Measurements from ENCODE around the gene HEMGN.

DNA sequence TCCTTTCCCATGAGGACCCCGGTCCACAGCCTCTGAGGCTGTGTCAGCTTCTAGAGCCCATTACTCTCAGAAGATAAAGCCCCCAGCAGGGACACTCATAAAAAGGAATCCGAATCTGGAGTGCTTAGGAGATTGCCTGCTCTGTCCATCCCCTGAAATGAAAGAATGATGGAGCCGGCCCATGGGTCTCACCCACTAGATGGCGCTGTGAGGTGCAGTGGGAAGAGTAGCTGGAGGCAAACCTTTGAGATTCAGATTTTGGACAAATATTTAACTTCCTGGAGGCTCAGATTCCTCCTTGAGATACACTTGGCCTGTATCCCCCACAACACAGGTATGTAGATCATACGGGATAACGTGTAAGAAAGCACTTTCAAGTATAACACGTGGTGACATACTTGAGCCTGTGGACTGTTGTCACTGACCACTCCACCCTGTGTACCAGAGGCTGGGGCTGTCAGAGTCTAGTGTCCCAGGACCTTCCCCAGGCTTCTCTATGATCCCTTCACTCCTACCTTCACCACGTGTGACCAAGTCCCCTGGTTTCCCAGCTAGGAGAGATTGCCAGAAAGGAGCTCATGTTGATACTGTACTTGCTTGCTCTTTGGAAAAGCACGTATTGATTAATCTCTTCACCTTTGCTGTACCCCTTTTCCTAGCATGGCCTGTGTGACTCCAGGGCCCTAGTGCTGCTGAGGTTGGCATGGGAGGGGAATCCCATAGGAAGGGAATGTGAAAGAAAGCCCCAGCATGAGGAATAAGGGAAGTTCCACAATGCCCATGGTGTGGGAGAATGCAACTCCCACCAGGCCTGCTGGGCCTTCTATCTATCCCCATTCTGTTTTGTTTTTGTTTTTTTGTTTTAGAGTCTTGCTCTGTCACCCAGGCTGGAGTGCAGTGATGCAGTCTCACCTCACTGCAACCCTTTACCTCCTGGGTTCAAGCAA, 47.8 kb downstream of the HEMGN start:
- TF ChIP-seq, protein P1, sequence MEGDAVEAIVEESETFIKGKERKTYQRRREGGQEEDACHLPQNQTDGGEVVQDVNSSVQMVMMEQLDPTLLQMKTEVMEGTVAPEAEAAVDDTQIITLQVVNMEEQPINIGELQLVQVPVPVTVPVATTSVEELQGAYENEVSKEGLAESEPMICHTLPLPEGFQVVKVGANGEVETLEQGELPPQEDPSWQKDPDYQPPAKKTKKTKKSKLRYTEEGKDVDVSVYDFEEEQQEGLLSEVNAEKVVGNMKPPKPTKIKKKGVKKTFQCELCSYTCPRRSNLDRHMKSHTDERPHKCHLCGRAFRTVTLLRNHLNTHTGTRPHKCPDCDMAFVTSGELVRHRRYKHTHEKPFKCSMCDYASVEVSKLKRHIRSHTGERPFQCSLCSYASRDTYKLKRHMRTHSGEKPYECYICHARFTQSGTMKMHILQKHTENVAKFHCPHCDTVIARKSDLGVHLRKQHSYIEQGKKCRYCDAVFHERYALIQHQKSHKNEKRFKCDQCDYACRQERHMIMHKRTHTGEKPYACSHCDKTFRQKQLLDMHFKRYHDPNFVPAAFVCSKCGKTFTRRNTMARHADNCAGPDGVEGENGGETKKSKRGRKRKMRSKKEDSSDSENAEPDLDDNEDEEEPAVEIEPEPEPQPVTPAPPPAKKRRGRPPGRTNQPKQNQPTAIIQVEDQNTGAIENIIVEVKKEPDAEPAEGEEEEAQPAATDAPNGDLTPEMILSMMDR (conservative IDR thresholded peaks at IDR 0.05) = peak; percentile 79
- no peak for TF ChIP-seq EZH2 (IDR thresholded peaks at IDR 0.05; ENCODE audit: low read depth)

All from PC-9 (cell line).